HepG2 (cell line): ENCODE measurements around the gene PGC. TPM values are rescaled to one million over a fixed set of nuclear protein-coding genes. Genes with fewer than 3 reads are reported as not detected.

Experiments
- DMTF1 ChIP-seq: sonication (generic); formaldehyde crosslinking; IDR thresholded peaks from 2 replicates; pipeline ENCODE4 v1.4.0; 2020; ENCODE audit warnings: mild to moderate bottlenecking, missing genetic modification reagents
- EEA1 ChIP-seq: sonication (generic); formaldehyde crosslinking; IDR thresholded peaks from 2 replicates; pipeline ENCODE4 v1.5.1; 2020; ENCODE audit warnings: mild to moderate bottlenecking, missing genetic modification reagents, borderline replicate concordance
- GPBP1L1 ChIP-seq: sonication (generic); formaldehyde crosslinking; IDR thresholded peaks from 2 replicates; pipeline ENCODE4 v1.5.0; 2020; ENCODE audit warnings: mild to moderate bottlenecking, missing genetic modification reagents
- HIVEP1 ChIP-seq: sonication (generic); formaldehyde crosslinking; IDR thresholded peaks from 2 replicates; pipeline ENCODE4 v1.4.0; 2020; ENCODE audit warnings: mild to moderate bottlenecking, missing genetic modification reagents
- NFIB ChIP-seq: sonication (generic); formaldehyde crosslinking; IDR thresholded peaks from 2 replicates; pipeline ENCODE4 v1.9.0; 2021; ENCODE audit warnings: missing genetic modification reagents, mild to moderate bottlenecking, borderline replicate concordance
- ONECUT2 ChIP-seq: sonication (generic); formaldehyde crosslinking; IDR thresholded peaks from 2 replicates; pipeline ENCODE4 v1.4.0; 2020; ENCODE audit warnings: missing genetic modification reagents
- RELA ChIP-seq: sonication (generic); formaldehyde crosslinking; IDR thresholded peaks from 2 replicates; pipeline ENCODE4 v1.4.0; 2020; ENCODE audit warnings: missing genetic modification reagents
- RNF219 ChIP-seq: sonication (generic); formaldehyde crosslinking; IDR thresholded peaks from 2 replicates; pipeline ENCODE4 v1.5.0; 2020; ENCODE audit warnings: mild to moderate bottlenecking, missing genetic modification reagents
- SNAPC5 ChIP-seq: sonication (generic); formaldehyde crosslinking; IDR thresholded peaks from 2 replicates; pipeline ENCODE4 v1.8.1; 2023; ENCODE audit warnings: mild to moderate bottlenecking, missing genetic modification reagents, borderline replicate concordance
- TFE3 ChIP-seq: IDR thresholded peaks from 2 replicates; pipeline ENCODE4 v1.6.1; 2016
- THAP8 ChIP-seq: sonication (generic); formaldehyde crosslinking; IDR thresholded peaks from 2 replicates; pipeline ENCODE4 v1.5.1; 2020; ENCODE audit warnings: missing genetic modification reagents, mild to moderate bottlenecking, borderline replicate concordance
- ZNF260 ChIP-seq: sonication (generic); formaldehyde crosslinking; IDR thresholded peaks from 2 replicates; pipeline ENCODE4 v1.4.0; 2020; ENCODE audit warnings: missing genetic modification reagents, low read depth, mild to moderate bottlenecking, borderline replicate concordance
- ZNF562 ChIP-seq: sonication (generic); formaldehyde crosslinking; IDR thresholded peaks from 2 replicates; pipeline ENCODE4 v1.8.0; 2022; ENCODE audit warnings: missing genetic modification reagents, borderline replicate concordance
- ZNF569 ChIP-seq: sonication (generic); formaldehyde crosslinking; IDR thresholded peaks from 2 replicates; pipeline ENCODE4 v1.5.0; 2020; ENCODE audit warnings: mild to moderate bottlenecking, missing genetic modification reagents, moderate library complexity, borderline replicate concordance
- ZNF7 ChIP-seq: IDR thresholded peaks from 2 replicates; pipeline ENCODE4 v1.6.1; 2016; ENCODE audit warnings: missing biosample characterization, missing genetic modification reagents
- ZNF761 ChIP-seq: sonication (generic); formaldehyde crosslinking; conservative IDR thresholded peaks from 2 replicates; pipeline ENCODE4 v1.4.0; 2020; ENCODE audit warnings: mild to moderate bottlenecking, missing genetic modification reagents
- ZNF891 ChIP-seq: sonication (generic); formaldehyde crosslinking; IDR thresholded peaks from 2 replicates; pipeline ENCODE4 v1.5.0; 2020; ENCODE audit warnings: mild to moderate bottlenecking, missing genetic modification reagents
- ZSCAN22 ChIP-seq: sonication (generic); formaldehyde crosslinking; IDR thresholded peaks from 2 replicates; pipeline ENCODE4 v1.4.0; 2020; ENCODE audit warnings: mild to moderate bottlenecking, missing genetic modification reagents
- polyA plus RNA-seq, 8 experiments: library from polyadenylated mRNA; depleted of rRNA in 3 of 8; stranded (reverse) in 7 of 8; unstranded in 1 of 8; fragments of >200 nt; fragmentation: Illumina TruSeq in 4 of 8; extraction: Trizol in 4 of 8; gene quantifications; 2 replicates each; pipeline versions ENCODE4 v1.2.1 to v1.2.3, GENCODE V29; 2011 to 2016; ENCODE audit warnings: low read depth in 4 of 8, missing spikeins in 1 of 8, mixed read lengths in 1 of 8; ENCODE audit not compliant: insufficient read depth in 1 of 8
- total RNA-seq, 5 experiments: library from RNA; depleted of rRNA; stranded (reverse); fragments of >200 nt; fragmentation: Illumina TruSeq; extraction: Trizol; gene quantifications; 2 replicates each; pipeline ENCODE4 v1.2.3, GENCODE V29; 2016; ENCODE audit warnings: low read depth in 1 of 5

Gene PGC
- total and polyA plus RNA-seq, 2 of the 13 experiments (the other 11 are each of a cell fraction or from before 2014, with no cell fraction given) = 426 to 502 TPM

- TF ChIP-seq ONECUT2 (CRISPR knock-in tag) (no peak), RNF219 (CRISPR knock-in tag) (no peak), ZNF7 (no peak), ZNF569 (no peak), THAP8 (CRISPR knock-in tag) (no peak), ZNF891 (CRISPR knock-in tag) (0 out of 2 replicates have a peak, but pooled peaks have one; percentile 74), ZNF260 (CRISPR knock-in tag) (no peak), SNAPC5 (CRISPR knock-in tag) (peak; percentile 51; the same call in 1 of the 2 replicates), HIVEP1 (CRISPR knock-in tag) (0 out of 2 replicates have a peak, but pooled peaks have one; percentile 24), ZNF761 (CRISPR knock-in tag) (no peak), DMTF1 (no peak), NFIB (CRISPR knock-in tag) (no peak), RELA (CRISPR knock-in tag) (no peak), TFE3 (CRISPR knock-in tag) (no peak), ZNF562 (no peak), GPBP1L1 (CRISPR knock-in tag) (no peak), EEA1 (CRISPR knock-in tag) (no peak), ZSCAN22 (CRISPR knock-in tag) (no peak)
These were observed 13.2 kb downstream of the PGC start (continued) for GRCh38 chr6:41733707-41734665.
